H9 (cell line): ENCODE data around the gene PRR5L. TPM values are rescaled to one million over a fixed set of nuclear protein-coding genes. Genes with fewer than 3 reads are reported as not detected.

Experiments used
- DNase-seq: peaks from one replicate; pipeline ENCODE4 v3.0.0-alpha.2; 2017
- H2AFZ ChIP-seq: one replicate; pipeline ENCODE4 v1.6.1; 2013; ENCODE audit warnings: mild to moderate bottlenecking, low read length, control low read depth, moderate library complexity
- H2AK5ac ChIP-seq: 2 replicates; pipeline ENCODE4 v1.6.1; 2013; ENCODE audit warnings: low read length, control low read depth, mixed read lengths; ENCODE audit not compliant: insufficient read length
- H2BK120ac ChIP-seq: one replicate; pipeline ENCODE4 v1.6.1; 2013; ENCODE audit warnings: low read depth, mild to moderate bottlenecking, low read length, control low read depth, inconsistent platforms; ENCODE audit not compliant: poor library complexity, severe bottlenecking
- H2BK12ac ChIP-seq: 2 replicates; pipeline ENCODE4 v1.6.1; 2013; ENCODE audit warnings: low read length, control low read depth, mixed read lengths, low read depth; ENCODE audit not compliant: insufficient read length
- H2BK15ac ChIP-seq: 2 replicates; pipeline ENCODE4 v1.6.1; 2013; ENCODE audit warnings: low read depth, low read length, control low read depth
- H2BK20ac ChIP-seq: one replicate; pipeline ENCODE4 v1.6.1; 2013; ENCODE audit warnings: low read depth, mild to moderate bottlenecking, low read length, control low read depth, inconsistent platforms; ENCODE audit not compliant: poor library complexity, severe bottlenecking
- H2BK5ac ChIP-seq: 2 replicates; pipeline ENCODE4 v1.6.1; 2013; ENCODE audit warnings: low read length, control low read depth, mixed read lengths; ENCODE audit not compliant: insufficient read length
- H3K14ac ChIP-seq: 2 replicates; pipeline ENCODE4 v1.6.1; 2013; ENCODE audit warnings: low read length, control low read depth; ENCODE audit not compliant: insufficient read depth
- H3K18ac ChIP-seq: 2 replicates; pipeline ENCODE4 v1.6.1; 2013; ENCODE audit warnings: low read depth, mild to moderate bottlenecking, mixed read lengths, low read length, control low read depth; ENCODE audit not compliant: insufficient read length
- H3K23ac ChIP-seq: 2 replicates; pipeline ENCODE4 v1.6.1; 2013; ENCODE audit warnings: low read length, control low read depth, mixed read lengths, low read depth; ENCODE audit not compliant: insufficient read length
- H3K23me2 ChIP-seq: 2 replicates; pipeline ENCODE4 v1.6.1; 2013; ENCODE audit warnings: low read depth, mild to moderate bottlenecking, mixed read lengths, low read length, control low read depth; ENCODE audit not compliant: insufficient read length, poor library complexity, severe bottlenecking
- H3K27ac ChIP-seq: 2 replicates; pipeline ENCODE4 v1.5.1; 2013; ENCODE audit warnings: low read length, control low read depth, mixed read lengths, low read depth; ENCODE audit not compliant: insufficient read length
- H3K27me3 ChIP-seq: 2 replicates; pipeline ENCODE4 v1.6.1; 2013; ENCODE audit warnings: low read length, control low read depth, inconsistent platforms; ENCODE audit not compliant: insufficient read depth
- H3K4ac ChIP-seq: 2 replicates; pipeline ENCODE4 v1.6.1; 2013; ENCODE audit warnings: low read depth, mild to moderate bottlenecking, control low read depth, inconsistent platforms, low read length, moderate library complexity
- H3K4me1 ChIP-seq: 2 replicates; pipeline ENCODE4 v1.6.1; 2013; ENCODE audit warnings: low read length, control low read depth, inconsistent platforms; ENCODE audit not compliant: insufficient read depth
- H3K4me2 ChIP-seq: 2 replicates; pipeline ENCODE4 v1.6.1; 2013; ENCODE audit warnings: low read length, control low read depth, mixed read lengths; ENCODE audit not compliant: insufficient read length, insufficient read depth
- H3K56ac ChIP-seq: 2 replicates; pipeline ENCODE4 v1.6.1; 2013; ENCODE audit warnings: low read depth, mild to moderate bottlenecking, mixed read lengths, low read length, control low read depth; ENCODE audit not compliant: insufficient read length
- H3K79me1 ChIP-seq: 2 replicates; pipeline ENCODE4 v1.6.1; 2013; ENCODE audit warnings: low read depth, mild to moderate bottlenecking, moderate library complexity, low read length, control low read depth, inconsistent platforms; ENCODE audit not compliant: insufficient read depth, poor library complexity, severe bottlenecking
- H3K79me2 ChIP-seq: 2 replicates; pipeline ENCODE4 v1.6.1; 2013; ENCODE audit warnings: low read length, control low read depth, inconsistent platforms; ENCODE audit not compliant: insufficient read depth
- H3K9ac ChIP-seq: 2 replicates; pipeline ENCODE4 v1.6.1; 2013; ENCODE audit warnings: low read length, control low read depth, mixed read lengths; ENCODE audit not compliant: insufficient read length; ENCODE audit errors: extremely low read depth
- H3K9me3 ChIP-seq: one replicate; pipeline ENCODE4 v1.6.1; 2013; ENCODE audit warnings: low read depth, low read length, inconsistent platforms; ENCODE audit not compliant: control insufficient read depth
- H3T11ph ChIP-seq: one replicate; pipeline ENCODE4 v1.6.1; 2013; ENCODE audit warnings: mild to moderate bottlenecking, low read length, control low read depth, inconsistent platforms
- H4K20me1 ChIP-seq: one replicate; pipeline ENCODE4 v1.6.1; 2013; ENCODE audit not compliant: control insufficient read depth, insufficient read length, insufficient read depth
- H4K5ac ChIP-seq: 2 replicates; pipeline ENCODE4 v1.6.1; 2013; ENCODE audit warnings: low read depth, mild to moderate bottlenecking, mixed read lengths, low read length, control low read depth; ENCODE audit not compliant: insufficient read length
- H4K8ac ChIP-seq: replicated peaks from 2 replicates; pipeline ENCODE4 v1.6.1; 2013; ENCODE audit warnings: low read length, control low read depth, mixed read lengths, low read depth; ENCODE audit not compliant: insufficient read length
- H4K91ac ChIP-seq: 2 replicates; pipeline ENCODE4 v1.6.1; 2013; ENCODE audit warnings: low read depth, mild to moderate bottlenecking, moderate library complexity, mixed read lengths, low read length, control low read depth; ENCODE audit not compliant: insufficient read length
- H3K27ac Mint-ChIP-seq, 3 experiments: 2 replicates in 2 of 3; 3 replicates in 1 of 3; pipeline ENCODE4 v1.8.0; 2020 to 2021; ENCODE audit warnings: mixed read lengths in 3 of 3, mild to moderate bottlenecking in 1 of 3, moderate library complexity in 1 of 3
- H3K27me3 Mint-ChIP-seq: 2 replicates; pipeline ENCODE4 v1.8.0; 2021; ENCODE audit warnings: low read depth, mild to moderate bottlenecking, moderate library complexity, mixed read lengths
- H3K36me3 Mint-ChIP-seq, 3 experiments: 2 replicates in 2 of 3; 3 replicates in 1 of 3; pipeline ENCODE4 v1.8.0; 2020 to 2021; ENCODE audit warnings: low read depth in 3 of 3, mixed read lengths in 3 of 3; ENCODE audit not compliant: insufficient read depth in 1 of 3
- H3K4me1 Mint-ChIP-seq, 2 experiments: 2 replicates each; pipeline ENCODE4 v1.8.0; 2020; ENCODE audit warnings: mixed read lengths in 2 of 2
- H3K4me3 Mint-ChIP-seq, 2 experiments: 2 replicates in 1 of 2; 3 replicates in 1 of 2; pipeline ENCODE4 v1.8.0; 2020 to 2021; ENCODE audit warnings: mild to moderate bottlenecking in 2 of 2, mixed read lengths in 2 of 2, moderate library complexity in 1 of 2
- H3K9me3 Mint-ChIP-seq, 2 experiments: 2 replicates in 1 of 2; 3 replicates in 1 of 2; pipeline ENCODE4 v1.8.0; 2020; ENCODE audit warnings: mild to moderate bottlenecking in 2 of 2, mixed read lengths in 2 of 2, moderate library complexity in 1 of 2
- CTCF ChIP-seq: fragments of 200-600 bp; sonication (generic); conservative IDR thresholded peaks from 3 replicates; pipeline ENCODE4 v1.8.0; 2021; ENCODE audit warnings: antibody characterized with exemption, mild to moderate bottlenecking
- WGBS: extraction: QIAGEN DNeasy Blood & Tissue Kit; methylation state at CpG from one replicate; pipeline ENCODE4 v1.1.7; 2013; ENCODE audit warnings: missing lambda C conversion rate, low lambda C conversion rate, mixed read lengths; ENCODE audit not compliant: insufficient read length; ENCODE audit errors: extremely low coverage; 5-methylcytosine and 5-hydroxymethylcytosine counted together
- total RNA-seq: library from RNA; stranded (reverse); gene quantifications from 2 replicates; pipeline ENCODE4 v1.2.1, GENCODE V29; 2021

PRR5L gene
- total RNA-seq, 1 experiment from 2014 or later, result 5.6 TPM

GRCh38 chr11:36465449-36466163, 169.5 kb downstream of the PRR5L start:
- no peak overlapping the region for H3K27ac Mint-ChIP-seq
- Histone ChIP-seq H3K56ac (no peak overlapping the region), H3K18ac (no peak overlapping the region), H3T11ph (no peak overlapping the region), H4K20me1 (no peaks in the 10 kb centered on the region), H3K79me2 (no peaks in the 10 kb centered on the region), H2BK12ac (no peak overlapping the region), H3K79me1 (no peaks in the 10 kb centered on the region), H2AFZ (no peak overlapping the region), H3K23me2 (no peaks in the 10 kb centered on the region), H2BK5ac (no peak overlapping the region), H4K8ac (no peak overlapping the region), H3K9ac (no peak overlapping the region), H2BK20ac (no peak overlapping the region), H4K91ac (no peak overlapping the region), H3K4ac (no peak overlapping the region), H3K14ac (no peak overlapping the region), H3K23ac (no peak overlapping the region), H3K4me1 (no peaks in the 10 kb centered on the region), H2AK5ac (no peak overlapping the region), H3K9me3 (no peaks in the 10 kb centered on the region), H2BK15ac (no peak overlapping the region), H3K4me2 (no peak overlapping the region), H4K5ac (no peak overlapping the region), H3K27me3 (no peaks in the 10 kb centered on the region), H3K27ac (no peak overlapping the region), H2BK120ac (no peak overlapping the region)
- H3K9me3 Mint-ChIP-seq, result no peaks in the 10 kb centered on the region
- peaks cover 10 to 16% of the 10 kb centered on the region in 2 experiments for H3K4me1 Mint-ChIP-seq
- no peak overlapping the region for H3K4me3 Mint-ChIP-seq
- no CpG with 5 or more reads among the region's 4 CpGs for WGBS
- no peaks in the 10 kb centered on the region for H3K36me3 Mint-ChIP-seq
- DNase-seq, result no peak
- no peak for TF ChIP-seq CTCF
- H3K27me3 Mint-ChIP-seq, result no peaks in the 10 kb centered on the region; the same call in 1 of the 2 replicates
